Suprapubic skin (tissue), 4 donors: ENCODE results near the gene CDSN. TPM values are rescaled to one million over a fixed set of nuclear protein-coding genes. Genes with fewer than 3 reads are reported as not detected.

Experiments
- DNase-seq, 2 donors: peaks; one replicate each; pipeline ENCODE4 v3.0.0-alpha.2; 2019; ENCODE audit warnings: low spot score in 2 of 2
- H3K27ac ChIP-seq: fragments of 200-600 bp; sonication (generic); one replicate; pipeline ENCODE4 v1.5.1; 2019
- H3K27me3 ChIP-seq: fragments of 200-600 bp; sonication (generic); one replicate; pipeline ENCODE4 v1.5.1; 2019
- H3K36me3 ChIP-seq: fragments of 200-600 bp; sonication (generic); one replicate; pipeline ENCODE4 v1.5.1; 2019
- H3K4me1 ChIP-seq: fragments of 200-600 bp; sonication (generic); one replicate; pipeline ENCODE4 v1.5.1; 2019
- H3K4me3 ChIP-seq: fragments of 200-600 bp; sonication (generic); one replicate; pipeline ENCODE4 v1.5.1; 2019; ENCODE audit warnings: mild to moderate bottlenecking
- H3K9me3 ChIP-seq: fragments of 200-600 bp; sonication (generic); one replicate; pipeline ENCODE4 v1.5.1; 2019
- CTCF ChIP-seq, 2 donors: fragments of 200-600 bp in 1 of 2; fragments of 450-650 bp in 1 of 2; sonication (generic) in 1 of 2; IDR thresholded peaks; one replicate each; pipeline ENCODE4 v1.5.1; 2016 to 2019; ENCODE audit warnings: antibody characterized with exemption in 2 of 2, mild to moderate bottlenecking in 1 of 2, moderate library complexity in 1 of 2
- EP300 ChIP-seq: sonication (generic); formaldehyde crosslinking; IDR thresholded peaks from one replicate; pipeline ENCODE4 v1.6.1; 2017; ENCODE audit warnings: antibody characterized with exemption
- POLR2A ChIP-seq, 2 donors: fragments of 450-650 bp; IDR thresholded peaks; one replicate each; pipeline ENCODE4 v1.6.1; 2017; ENCODE audit warnings: antibody characterized with exemption in 2 of 2, mild to moderate bottlenecking in 2 of 2, moderate library complexity in 2 of 2
- POLR2AphosphoS5 ChIP-seq, 3 donors: sonication (generic); formaldehyde crosslinking; IDR thresholded peaks; one replicate each; pipeline ENCODE4 v1.6.1; 2017; ENCODE audit warnings: antibody characterized with exemption in 3 of 3
- WGBS: methylation state at CpG from one replicate; pipeline ENCODE4 v1.1.5; 2018; 5-methylcytosine and 5-hydroxymethylcytosine counted together
- total RNA-seq, 4 donors: library from RNA; depleted of rRNA; stranded (reverse); fragments of >200 nt; gene quantifications; one replicate each; pipeline ENCODE4 v1.1.0, GENCODE V29; 2016

CDSN gene
- total RNA-seq, 4 donors from 2014 or later, result 16.3 to 598 (median 403) TPM

DNA sequence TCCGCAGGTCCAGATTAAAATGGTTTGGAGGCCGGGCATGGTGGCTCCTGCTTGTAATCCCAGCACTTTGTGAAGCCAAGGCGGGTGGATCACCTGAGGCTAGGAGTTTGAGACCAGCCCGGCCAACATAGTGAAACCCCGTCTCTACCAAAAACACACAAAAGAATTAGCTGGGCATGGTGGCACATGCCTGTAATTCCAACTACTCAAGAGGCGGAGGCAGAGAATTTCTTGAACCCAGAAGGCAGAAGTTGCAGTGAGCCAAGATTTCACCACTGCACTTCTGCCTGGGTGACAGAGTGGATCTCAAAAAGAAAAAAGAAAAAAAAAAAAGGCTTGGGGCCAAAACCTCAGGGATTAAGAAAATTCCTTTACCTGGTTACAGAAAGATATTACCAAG, 38.4 kb downstream of the CDSN start:
- Histone ChIP-seq H3K9me3 (no peaks in the 10 kb centered on the region), H3K27me3 (no peaks in the 10 kb centered on the region), H3K36me3 (no peaks in the 10 kb centered on the region), H3K4me1 (peaks cover 15% of the 10 kb centered on the region), H3K27ac (no peak overlapping the region), H3K4me3 (no peak overlapping the region)
- DNase-seq, result no peak
- TF ChIP-seq POLR2A (IDR thresholded peaks at IDR 0.05), result no peak
- no peak for TF ChIP-seq POLR2AphosphoS5 (IDR thresholded peaks at IDR 0.05)
- TF ChIP-seq CTCF (IDR thresholded peaks at IDR 0.05), result no peak
- TF ChIP-seq EP300, result no peak
- WGBS, result 59% methylated on average over 6 of the region's 6 CpGs

DNA sequence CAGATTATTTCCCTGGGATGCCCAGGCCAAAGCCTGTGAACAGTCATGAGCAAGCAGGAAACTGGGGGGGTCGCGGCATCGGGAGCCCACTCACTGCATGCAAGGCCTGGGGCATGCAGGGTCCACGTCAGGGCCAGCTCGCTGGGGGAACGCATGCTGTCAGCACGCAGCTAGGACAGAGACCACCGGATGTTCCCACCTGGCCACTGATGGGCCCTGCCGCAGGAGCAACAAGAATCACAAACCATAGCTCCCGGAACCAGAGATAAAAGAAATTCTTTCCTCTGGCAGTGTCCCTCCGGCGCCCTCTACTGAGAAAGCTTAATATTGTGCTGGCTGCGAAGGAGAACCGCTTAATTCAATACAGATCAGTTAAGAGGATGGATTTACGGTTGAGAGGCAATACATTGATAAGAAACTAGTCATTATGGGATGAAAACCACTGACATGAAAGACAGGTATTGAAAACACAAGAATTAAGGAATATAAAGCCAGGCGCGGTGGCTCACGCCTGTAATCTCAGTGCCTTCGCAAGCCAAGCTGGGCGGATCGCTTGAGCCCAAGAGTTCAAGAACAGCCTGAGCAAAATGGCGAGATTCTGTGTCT, 40.5 kb downstream of the CDSN start:
- no peak overlapping the region for H3K4me3 ChIP-seq
- no peak overlapping the region for H3K27ac ChIP-seq
- TF ChIP-seq CTCF (IDR thresholded peaks at IDR 0.05) (peak; percentile 47 to 80), POLR2A (IDR thresholded peaks at IDR 0.05) (no peak)
- DNase-seq, result peak in 1 of 2 donors; percentile 74
- no peaks in the 10 kb centered on the region for H3K9me3 ChIP-seq
- H3K36me3 ChIP-seq, result no peaks in the 10 kb centered on the region
- WGBS, result 20% methylated on average over 19 of the region's 22 CpGs
- peaks cover 9% of the 10 kb centered on the region for H3K4me1 ChIP-seq
- no peaks in the 10 kb centered on the region for H3K27me3 ChIP-seq

- DNase-seq, result no peak
- H3K27me3 ChIP-seq, result no peaks in the 10 kb centered on the region
- no peak for TF ChIP-seq CTCF (IDR thresholded peaks at IDR 0.05)
- no peak for TF ChIP-seq POLR2A (IDR thresholded peaks at IDR 0.05)
- no peak for TF ChIP-seq POLR2AphosphoS5 (IDR thresholded peaks at IDR 0.05)
- TF ChIP-seq EP300, result no peak
- no peak overlapping the region for H3K27ac ChIP-seq
- no peaks in the 10 kb centered on the region for H3K36me3 ChIP-seq
- 93% methylated on average over 4 of the region's 4 CpGs for WGBS
- H3K4me3 ChIP-seq, result no peak overlapping the region
- H3K4me1 ChIP-seq, result peaks cover 13% of the 10 kb centered on the region
- H3K9me3 ChIP-seq, result no peaks in the 10 kb centered on the region
Measured at GRCh38 chr6:31076611-31077010, 43.6 kb downstream of the CDSN start.

GRCh38 chr6:31075528-31075927, 44.7 kb downstream of the CDSN start:
- no peak for TF ChIP-seq POLR2AphosphoS5 (IDR thresholded peaks at IDR 0.05)
- no peak for TF ChIP-seq POLR2A (IDR thresholded peaks at IDR 0.05)
- no peak for TF ChIP-seq EP300
- TF ChIP-seq CTCF (IDR thresholded peaks at IDR 0.05), result no peak
- H3K9me3 ChIP-seq, result no peaks in the 10 kb centered on the region
- peaks cover 12% of the 10 kb centered on the region for H3K4me1 ChIP-seq
- no peak for DNase-seq
- 100% methylated on average over 1 of the region's 1 CpG for WGBS
- no peaks in the 10 kb centered on the region for H3K27me3 ChIP-seq
- H3K4me3 ChIP-seq, result no peak overlapping the region
- no peak overlapping the region for H3K27ac ChIP-seq
- H3K36me3 ChIP-seq, result no peaks in the 10 kb centered on the region

- 82% methylated on average over 4 of the region's 4 CpGs for WGBS
- Histone ChIP-seq H3K4me3 (no peak overlapping the region), H3K4me1 (peaks cover 6% of the 10 kb centered on the region), H3K27ac (no peak overlapping the region), H3K27me3 (no peaks in the 10 kb centered on the region), H3K9me3 (no peaks in the 10 kb centered on the region), H3K36me3 (no peaks in the 10 kb centered on the region)
- TF ChIP-seq EP300 (no peak), POLR2AphosphoS5 (IDR thresholded peaks at IDR 0.05) (no peak)
- DNase-seq, result no peak
Measured at GRCh38 chr6:31074401-31074800, 45.8 kb downstream of the CDSN start.

DNA sequence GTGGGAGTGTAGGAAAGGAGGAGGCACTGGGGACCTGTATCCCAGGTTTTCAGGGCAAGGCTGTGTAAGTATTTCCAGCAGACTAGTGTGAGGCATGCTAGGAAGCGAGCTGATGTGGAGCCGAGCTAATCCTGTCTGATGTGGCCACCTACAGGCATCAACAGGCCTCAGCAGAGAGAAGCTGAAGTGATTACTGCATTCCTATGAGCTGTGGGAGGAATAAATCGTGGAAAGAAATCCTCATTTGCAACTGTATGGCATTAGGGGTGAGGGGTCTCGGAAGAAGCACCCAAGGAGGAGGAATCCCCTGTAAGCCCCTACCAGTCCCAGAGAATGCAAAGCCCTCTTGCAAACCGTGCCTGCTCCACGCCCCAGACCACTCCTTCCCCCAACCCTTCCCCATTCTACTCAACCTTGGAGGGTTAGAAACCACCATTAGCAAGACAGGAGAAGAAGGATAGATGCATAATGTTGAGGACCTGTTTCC, 49.5 kb downstream of the CDSN start:
- no peaks in the 10 kb centered on the region for H3K27me3 ChIP-seq
- no peaks in the 10 kb centered on the region for H3K36me3 ChIP-seq
- no peak overlapping the region for H3K27ac ChIP-seq
- H3K4me1 ChIP-seq, result peaks cover 10% of the 10 kb centered on the region
- no peak overlapping the region for H3K4me3 ChIP-seq
- no peak for TF ChIP-seq POLR2AphosphoS5 (IDR thresholded peaks at IDR 0.05)
- no peak for TF ChIP-seq POLR2A (IDR thresholded peaks at IDR 0.05)
- peak; percentile 8 to 44 for TF ChIP-seq CTCF (IDR thresholded peaks at IDR 0.05)
- TF ChIP-seq EP300, result no peak
- DNase-seq, result no peak
- WGBS, result 39% methylated on average over 6 of the region's 6 CpGs
- H3K9me3 ChIP-seq, result no peaks in the 10 kb centered on the region
